ENCODE data around the gene C6orf89. TPM values are rescaled to one million over a fixed set of nuclear protein-coding genes. Genes with fewer than 3 reads are reported as not detected.
A peak's percentile ranks its signal among the peaks of the same experiment; 100 is the strongest.

Gene C6orf89
- total RNA-seq, 1 donor from 2014 or later, result 76.6 TPM

DNA sequence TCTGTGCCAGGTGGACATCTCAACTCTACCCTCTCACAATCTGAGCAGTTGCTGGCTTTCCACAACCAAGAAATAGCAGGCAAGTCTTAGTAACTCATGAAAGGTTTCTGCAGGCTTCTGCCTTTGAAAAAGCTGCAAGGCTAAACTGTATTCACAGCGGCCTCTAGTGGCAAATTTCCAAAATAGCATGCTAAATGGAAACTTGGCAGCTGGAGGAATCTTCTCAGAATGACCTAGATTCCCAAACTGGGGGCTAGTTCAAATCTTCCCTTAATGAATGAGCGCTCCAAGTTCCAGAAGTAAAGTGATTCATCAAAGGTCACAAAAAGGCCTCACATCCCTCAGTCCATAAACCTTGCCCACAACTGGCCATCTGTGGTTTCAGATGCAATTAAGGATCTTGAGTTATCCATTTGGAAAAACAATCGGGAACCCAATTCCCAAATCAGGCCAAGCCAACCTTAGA is 34.6 kb upstream of the C6orf89 start:
- ATAC-seq (peak; percentile 20), DNase-seq (no peak)
- intact Hi-C loops (cut with micrococcal nuclease), result loop anchor here (5.0 kb wide), 1 partner anchor 84 kb away; no protein-coding TSS in a partner anchor

DNA sequence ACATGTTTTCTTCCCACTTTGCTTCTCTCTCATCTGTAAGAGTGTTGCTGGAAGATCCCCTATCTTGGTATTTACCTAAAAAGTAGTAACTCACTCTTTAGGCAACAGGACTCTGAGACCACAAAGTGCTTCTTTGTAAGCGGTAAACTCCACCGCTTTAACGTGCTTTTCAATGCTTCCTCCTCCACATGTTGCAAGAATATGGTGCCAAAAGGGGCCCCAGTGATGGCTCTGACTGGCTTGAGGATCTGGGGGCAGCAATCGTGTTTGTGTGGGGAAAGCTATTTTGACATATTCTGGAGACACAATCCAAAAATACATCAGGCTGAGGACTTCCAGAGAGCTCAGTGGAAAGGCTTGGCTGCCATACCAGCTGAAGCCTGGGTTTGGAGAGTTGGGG is 34.1 kb upstream of the C6orf89 start:
- ATAC-seq (no peak), DNase-seq (no peak)
- intact Hi-C loops (cut with micrococcal nuclease), result loop anchor here (5.0 kb wide), 1 partner anchor 84 kb away; no protein-coding TSS in a partner anchor

DNA sequence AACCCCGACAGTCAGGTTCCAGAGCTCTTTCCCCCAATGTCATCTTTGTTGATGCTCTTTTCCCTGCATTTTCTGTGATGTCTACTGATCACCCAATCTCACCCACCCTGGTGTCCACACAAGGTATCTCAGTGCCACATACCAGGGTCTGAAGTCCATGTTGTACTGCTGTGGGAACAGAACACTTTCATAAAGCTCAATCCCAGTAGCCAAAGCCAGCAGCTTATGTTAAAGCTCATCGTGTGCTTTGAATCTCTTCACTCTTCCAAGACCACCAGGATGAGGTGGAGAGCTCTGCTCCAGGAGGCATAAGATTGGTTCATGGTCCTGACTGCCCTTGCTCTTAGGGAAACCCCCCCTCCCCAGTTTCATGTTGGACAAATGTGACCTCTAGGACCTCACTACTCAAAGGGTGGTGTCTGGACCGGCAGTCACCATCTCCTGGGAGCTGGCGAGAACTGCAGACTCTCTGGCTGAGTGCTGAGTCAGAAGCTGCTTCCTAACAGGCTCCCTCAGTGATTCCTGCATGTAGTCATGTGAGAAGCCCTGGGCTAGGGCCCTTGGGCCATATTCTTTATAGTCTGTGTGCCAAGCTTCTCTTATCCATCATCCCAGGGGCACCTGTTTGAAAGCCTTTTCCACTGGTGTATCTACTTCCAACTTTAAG is 33.1 kb upstream of the C6orf89 start:
- intact Hi-C loops (cut with micrococcal nuclease), result loop anchor here (5.0 kb wide), 1 partner anchor 85 kb away; no protein-coding TSS in a partner anchor
- ATAC-seq (no peak), DNase-seq (no peak)

DNA sequence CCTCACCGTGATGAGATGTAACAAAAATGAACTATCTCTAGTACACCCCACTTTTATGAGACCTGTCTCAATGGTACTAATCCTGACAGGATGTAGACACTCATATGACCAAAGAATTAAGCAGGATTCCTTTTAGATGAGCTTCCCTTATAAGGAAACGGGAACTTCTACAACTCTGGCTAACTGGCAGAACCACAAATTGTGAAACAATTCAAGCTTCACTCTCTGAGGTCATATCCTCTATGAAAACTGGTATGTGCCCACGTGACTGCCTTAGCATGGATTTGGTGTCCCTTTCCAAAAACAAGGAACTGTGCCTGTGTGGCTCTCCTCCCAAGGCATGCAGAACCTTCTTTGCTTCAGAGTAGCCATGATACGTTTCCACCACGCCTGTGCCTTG is 32.4 kb upstream of the C6orf89 start:
- intact Hi-C loops (cut with micrococcal nuclease), result loop anchor here (5.0 kb wide), 1 partner anchor 86 kb away; no protein-coding TSS in a partner anchor
- ATAC-seq (peak; percentile 2), DNase-seq (no peak)

DNA sequence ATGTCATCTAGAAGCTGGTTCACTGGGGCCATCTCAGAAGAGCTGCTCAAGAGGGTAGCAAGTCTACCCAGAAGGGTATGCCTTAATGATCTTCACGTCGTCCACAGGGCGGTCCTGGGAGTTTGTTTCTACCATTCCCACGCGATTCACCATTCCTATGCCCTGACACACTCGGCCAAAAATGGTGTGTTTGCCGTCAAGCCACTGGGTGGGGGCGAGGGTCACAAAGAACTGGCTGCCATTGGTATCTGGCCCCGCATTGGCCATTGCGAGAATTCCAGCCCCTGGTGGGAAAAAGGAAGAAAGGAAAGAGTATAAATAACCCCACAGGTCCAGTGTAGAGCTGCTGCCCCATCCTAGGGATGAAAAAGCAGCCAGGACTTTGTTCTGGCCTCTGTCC is 30.0 kb upstream of the C6orf89 start:
- intact Hi-C loops (cut with micrococcal nuclease), result no loop called here
- ATAC-seq, result no peak
- no peak for DNase-seq

DNA sequence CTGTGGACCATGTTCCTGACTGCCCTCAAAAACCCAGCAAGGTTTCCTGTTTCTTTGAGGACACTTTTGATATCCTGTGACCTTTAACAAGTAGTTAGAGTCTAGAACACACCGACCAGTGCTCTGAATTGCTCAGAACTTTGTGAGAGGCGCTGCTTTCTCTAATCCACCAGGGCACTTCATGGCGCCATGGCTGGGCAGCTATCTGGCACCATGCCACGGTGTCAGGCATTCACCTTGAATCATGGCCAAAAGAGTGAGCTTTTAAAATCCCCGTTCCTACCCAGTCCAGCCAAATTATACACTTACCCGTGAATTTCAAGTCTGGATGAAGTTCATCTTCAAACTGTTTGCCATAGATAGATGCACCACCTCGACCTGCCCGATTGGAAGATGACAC is 29.5 kb upstream of the C6orf89 start:
- ATAC-seq, result peak; percentile 34

DNA sequence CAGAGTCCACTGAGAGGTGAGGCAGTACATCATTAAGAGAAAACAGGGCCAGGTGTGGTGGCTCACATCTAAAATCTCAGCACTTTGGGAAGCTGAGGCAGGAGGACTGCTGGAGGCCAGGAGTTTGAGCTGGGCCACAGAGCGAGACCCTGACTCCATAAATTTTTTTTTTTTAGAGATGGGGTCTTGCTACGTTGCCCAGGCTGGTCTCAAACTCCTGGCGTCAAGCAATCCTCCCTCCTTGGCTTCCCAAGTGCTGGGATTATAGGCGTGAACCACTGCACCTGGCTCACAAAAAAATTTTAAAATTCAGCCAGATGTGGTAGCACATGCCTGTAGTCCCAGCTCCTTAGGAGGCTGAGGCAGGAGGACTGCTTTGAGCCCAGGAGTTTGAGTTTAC is 28.4 kb upstream of the C6orf89 start:
- no peak for ATAC-seq
- no peak for DNase-seq
- intact Hi-C loops (cut with micrococcal nuclease), result no loop called here

More for the DNA sequence above, 29.5 kb upstream of the C6orf89 start:
- intact Hi-C loops (cut with micrococcal nuclease), result no loop called here
- DNase-seq, result peak; percentile 70

DNA sequence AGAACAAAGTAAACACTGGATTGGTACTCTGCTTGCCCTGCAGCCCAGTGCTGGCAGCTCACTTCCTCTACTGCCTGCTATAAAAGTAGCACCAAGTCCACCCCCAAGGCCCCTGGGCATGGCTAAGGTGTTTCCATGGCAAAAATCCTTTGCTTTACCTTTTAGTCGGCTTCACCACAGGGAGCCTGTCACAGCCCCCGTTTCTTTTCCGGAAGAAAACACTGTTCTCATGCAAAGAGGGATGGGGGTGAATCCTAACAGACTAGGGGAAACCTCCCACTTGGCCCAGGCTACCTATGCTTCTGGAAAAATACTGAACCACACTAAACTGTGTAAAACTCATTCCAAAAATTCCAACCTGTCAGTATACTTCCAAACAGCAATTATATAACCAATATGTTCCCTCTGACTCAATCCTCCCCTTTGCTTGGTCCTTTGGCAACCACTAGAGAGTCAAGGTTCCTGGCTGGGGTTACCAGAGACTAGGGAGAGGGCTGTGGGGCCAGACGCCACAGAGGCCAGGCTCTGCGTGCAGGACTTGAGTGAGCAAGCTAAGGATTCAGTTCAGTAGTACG is 27.3 kb upstream of the C6orf89 start:
- peak; percentile 56 for DNase-seq
- ATAC-seq, result peak; percentile 77
- intact Hi-C loops (cut with micrococcal nuclease), result no loop called here

DNA sequence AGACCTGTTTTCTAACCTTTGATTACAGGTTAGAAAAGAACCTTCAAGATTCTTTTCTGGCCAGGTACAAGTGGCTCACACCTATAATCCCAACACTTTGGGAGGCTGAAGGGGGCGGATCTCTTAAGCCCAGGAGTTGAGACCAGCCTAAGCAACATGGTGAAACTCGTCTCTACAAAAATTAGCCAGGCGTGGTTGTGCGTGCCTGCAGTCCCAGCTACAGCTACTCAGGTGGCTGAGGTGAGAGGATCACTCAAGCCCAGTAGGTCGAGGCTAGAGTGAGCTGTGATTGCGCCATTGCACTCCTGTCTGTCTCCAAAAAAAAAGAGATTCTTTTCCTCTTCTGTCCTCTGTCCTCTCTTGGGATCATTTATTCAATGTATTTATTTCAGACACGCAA is 25.6 kb upstream of the C6orf89 start:
- DNase-seq (no peak), ATAC-seq (no peak)
- intact Hi-C loops (cut with micrococcal nuclease), result no loop called here

DNA sequence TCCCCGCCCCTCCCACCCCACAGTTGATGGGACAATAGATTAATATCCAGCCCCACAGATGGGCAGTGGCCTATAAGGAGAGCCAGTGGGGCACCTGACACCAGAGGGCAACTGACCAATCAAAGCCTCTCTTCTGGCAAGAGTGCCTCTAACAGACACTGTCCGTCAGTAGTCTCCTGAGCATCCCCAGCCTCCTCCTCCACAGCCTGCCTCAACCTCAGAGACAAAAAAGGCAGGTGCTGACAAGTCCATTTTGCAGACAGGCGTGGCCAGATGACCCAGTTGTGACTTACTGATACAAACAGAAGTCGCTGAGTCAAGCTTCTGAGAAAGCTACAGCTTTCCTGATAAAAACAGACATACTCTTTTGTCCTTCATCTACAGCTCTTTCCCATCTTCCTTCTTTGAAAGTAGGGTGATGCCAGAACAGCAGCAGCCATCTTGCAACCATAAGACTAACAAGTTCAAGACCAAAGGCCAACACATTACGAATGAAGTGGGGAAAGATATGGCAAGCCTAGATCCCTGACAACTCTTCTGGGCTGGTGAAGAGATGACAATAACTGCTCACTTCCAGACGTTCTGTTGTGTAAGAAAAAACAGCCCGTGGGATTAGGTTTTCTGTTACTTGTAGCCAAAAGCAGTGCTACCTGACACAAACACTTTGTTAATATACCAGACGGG is 23.4 kb upstream of the C6orf89 start:
- intact Hi-C loops (cut with micrococcal nuclease), result no loop called here
- ATAC-seq, result no peak
- no peak for DNase-seq

DNA sequence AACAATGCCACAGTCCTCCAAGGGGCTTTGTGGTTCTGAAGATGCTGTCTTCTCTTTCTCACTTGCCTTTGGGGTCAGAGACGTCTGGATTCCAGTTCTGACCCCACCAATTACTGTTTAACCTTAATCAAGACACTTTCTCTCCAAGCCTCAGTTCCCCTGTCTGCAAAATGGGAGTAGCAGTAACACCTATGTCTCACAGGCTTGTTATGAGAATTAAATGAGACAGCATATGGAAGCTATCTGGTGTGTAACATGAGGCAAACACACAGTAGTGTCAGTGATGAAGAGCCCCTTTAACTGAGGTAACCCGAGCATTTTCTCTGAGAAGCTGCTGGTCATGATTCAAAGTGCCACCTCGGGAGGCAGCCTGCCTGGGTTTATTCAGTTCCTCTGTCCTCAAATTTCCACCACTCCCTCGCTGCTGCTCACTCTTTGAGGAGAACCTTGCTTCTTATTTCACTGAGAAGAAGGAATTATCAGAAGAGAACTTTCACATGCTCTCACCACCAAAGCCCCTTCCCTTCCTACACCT is 22.8 kb upstream of the C6orf89 start:
- ATAC-seq, result no peak

DNA sequence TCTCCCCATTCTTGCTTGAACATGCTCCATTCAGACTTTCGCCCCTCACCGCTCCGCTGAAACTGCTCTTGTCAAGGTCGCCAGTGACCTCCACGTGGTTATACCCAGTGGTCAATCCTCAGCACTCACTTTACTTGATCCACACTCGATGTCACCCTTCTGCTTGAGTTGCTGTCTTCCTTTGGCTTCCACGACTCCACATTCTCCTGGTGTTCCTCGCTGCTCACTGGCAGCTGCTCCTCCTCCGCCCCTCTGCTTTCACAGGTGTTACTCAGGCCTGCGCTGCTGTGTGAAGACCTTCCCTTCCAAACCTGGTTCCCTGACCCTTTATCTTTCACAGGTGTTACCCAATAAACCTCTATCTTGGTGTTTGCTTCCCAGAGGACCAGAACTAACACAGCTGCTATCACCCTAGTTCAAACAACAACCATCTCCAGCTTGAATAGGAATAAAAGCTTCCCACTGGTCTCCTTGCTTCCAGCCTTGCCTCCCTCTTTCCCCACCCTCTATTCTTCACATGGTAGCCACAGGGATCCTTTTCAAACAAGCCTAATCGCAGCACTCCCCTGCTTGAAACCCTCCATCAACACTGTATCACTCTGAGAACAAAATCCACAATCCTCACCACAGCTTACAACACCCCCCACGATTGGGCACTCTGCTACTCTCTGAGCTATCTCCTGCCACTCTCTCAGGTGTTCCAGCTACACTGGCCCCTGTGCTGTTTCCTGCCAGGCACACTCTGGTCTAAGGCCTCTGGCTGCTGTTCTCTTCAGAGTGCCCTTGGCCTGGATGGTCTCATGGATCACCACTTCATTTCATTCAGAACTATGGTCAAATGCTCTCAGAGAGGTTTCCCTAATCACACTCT is 21.8 kb upstream of the C6orf89 start:
- peak; percentile 41 for ATAC-seq
- intact Hi-C loops (cut with micrococcal nuclease), result no loop called here
- peak; percentile 32 for DNase-seq

More for the DNA sequence above, 22.8 kb upstream of the C6orf89 start:
- DNase-seq, result no peak
- intact Hi-C loops (cut with micrococcal nuclease), result no loop called here

DNA sequence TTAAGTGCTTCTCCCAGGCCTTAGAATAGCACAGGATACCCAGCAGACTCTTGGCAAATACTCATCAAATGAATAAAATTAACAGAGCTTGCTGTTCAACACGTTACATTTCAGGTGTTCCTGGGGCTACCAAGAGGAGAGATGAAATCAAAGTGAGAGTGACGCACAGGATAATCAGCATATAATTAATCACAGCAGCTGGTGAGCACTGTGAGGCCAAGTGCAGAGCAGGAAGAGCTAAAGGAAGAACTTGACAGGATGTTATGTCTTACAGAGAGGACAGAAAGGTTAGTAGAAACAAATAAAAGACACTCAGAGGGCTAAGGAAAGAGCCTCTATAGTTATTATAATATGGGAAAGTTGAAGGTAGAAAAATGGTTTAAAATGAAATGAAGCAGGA is 19.9 kb upstream of the C6orf89 start:
- intact Hi-C loops (cut with micrococcal nuclease), result no loop called here
- DNase-seq (no peak), ATAC-seq (peak; percentile 16)

DNA sequence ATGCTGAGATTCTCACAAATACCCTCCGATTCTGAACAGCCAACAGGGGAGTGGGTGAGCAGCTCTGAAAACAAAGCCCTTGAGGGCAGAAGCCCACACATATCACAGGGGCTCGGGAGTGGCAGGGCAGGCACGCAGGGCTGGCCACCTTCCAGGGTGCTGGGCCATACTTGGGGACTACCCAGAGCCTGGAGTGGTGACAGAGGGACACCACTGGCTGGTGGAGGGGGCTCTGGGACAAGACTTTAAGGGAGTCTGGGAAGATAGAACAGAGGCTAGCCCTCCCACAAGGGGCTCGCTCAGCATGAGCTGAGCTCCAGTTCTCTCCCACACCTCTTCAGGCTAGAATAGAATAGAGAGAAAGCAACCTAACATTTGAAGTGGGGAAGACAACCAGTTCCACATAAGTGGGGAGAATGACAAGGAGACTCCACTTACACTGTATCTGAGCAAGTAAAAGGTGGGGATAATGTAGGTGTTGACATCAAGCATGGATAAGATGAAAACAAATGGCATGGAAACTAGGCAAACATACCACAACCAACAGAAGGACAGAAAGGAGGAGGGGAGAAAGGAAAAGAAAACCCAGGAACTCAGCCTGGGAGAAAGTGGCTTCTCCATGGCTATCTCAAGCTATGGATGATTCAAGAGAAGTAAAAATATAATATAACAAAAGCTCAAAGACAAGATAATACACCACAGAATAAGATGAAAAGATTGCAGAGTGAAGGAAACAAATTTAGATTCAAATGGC is 18.1 kb upstream of the C6orf89 start:
- ATAC-seq (peak; percentile 87), DNase-seq (peak; percentile 81)
- intact Hi-C loops (cut with micrococcal nuclease), result no loop called here

DNA sequence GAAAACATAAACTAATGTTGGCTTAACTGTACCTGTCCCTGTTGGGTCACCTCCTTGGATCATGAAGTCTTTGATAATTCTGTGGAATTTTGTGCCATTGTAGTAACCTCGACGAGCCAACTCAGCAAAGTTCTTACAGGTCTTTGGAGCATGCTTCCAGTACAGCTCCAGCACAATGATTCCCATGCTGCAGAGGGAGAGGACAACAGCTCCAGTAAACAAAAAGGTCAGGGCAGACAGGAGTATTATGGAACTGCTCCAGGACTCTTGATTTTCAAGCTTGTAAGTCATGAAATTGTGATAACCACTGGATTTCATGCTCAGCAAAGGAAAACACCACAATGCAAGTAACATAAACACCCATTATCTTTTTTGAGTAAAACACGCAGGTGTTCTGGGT is 14.1 kb upstream of the C6orf89 start:
- no peak for ATAC-seq
- DNase-seq, result no peak
- intact Hi-C loops (cut with micrococcal nuclease), result no loop called here

DNA sequence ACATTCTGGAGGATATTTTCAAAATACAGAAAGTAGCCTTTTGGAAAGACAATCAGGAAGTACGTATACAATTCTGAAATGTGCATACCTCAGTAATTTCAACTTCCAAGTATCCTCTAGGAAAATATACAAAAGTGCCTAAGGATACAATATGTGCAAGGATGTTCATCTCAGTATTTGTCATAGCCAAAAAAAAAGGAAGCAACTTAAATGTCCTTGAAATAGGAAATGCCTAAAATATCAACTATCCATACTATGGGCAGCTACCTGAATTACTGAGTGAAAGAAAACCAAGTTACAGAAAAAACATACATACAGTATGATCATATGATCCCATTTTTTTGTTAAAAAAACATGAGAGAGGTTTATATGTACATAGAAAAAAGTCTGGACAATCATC is 12.6 kb upstream of the C6orf89 start:
- intact Hi-C loops (cut with micrococcal nuclease), result no loop called here
- no peak for DNase-seq
- no peak for ATAC-seq

DNA sequence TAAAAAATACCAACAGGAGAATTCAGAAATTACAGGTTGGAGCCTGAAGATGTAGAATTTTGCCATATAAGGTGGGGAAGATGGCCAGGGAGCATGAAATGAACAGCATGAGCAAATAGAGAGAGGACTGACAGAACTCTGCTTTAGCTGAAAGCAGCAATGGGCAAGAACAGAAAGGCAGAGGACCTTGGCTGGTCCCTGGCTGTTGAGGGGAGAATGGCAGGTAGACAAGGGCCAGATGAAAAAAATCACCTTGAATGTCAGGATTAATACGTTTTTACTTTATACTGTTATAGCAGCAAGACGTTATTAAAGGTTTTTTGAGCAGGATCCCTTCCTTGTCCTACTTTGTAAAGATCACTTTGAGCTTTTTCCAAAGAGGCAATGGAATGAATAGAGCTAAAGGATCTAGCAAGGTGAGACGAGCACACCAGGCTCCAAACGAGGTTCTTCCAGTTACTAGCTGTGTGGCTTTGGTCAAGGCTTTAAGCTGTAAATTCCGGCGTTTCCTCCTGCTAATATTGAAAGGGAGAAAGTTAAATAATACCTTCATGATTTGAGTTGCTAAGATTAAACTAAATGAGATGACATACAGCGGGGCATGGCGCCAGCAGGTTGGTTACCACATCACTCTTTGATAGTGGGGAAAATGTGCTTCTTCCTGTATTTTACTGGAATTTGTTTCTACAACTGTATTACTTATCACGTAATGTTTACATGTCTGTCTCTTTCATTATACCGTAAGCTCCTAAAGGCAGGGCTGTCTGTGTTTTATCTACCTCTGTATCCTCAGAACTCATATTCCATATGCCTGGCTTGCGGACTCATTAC is 11.9 kb upstream of the C6orf89 start:
- no peak for ATAC-seq
- DNase-seq, result peak; percentile 53
- intact Hi-C loops (cut with micrococcal nuclease), result no loop called here
